ENCODE results near the gene CACNA1A.

DNA sequence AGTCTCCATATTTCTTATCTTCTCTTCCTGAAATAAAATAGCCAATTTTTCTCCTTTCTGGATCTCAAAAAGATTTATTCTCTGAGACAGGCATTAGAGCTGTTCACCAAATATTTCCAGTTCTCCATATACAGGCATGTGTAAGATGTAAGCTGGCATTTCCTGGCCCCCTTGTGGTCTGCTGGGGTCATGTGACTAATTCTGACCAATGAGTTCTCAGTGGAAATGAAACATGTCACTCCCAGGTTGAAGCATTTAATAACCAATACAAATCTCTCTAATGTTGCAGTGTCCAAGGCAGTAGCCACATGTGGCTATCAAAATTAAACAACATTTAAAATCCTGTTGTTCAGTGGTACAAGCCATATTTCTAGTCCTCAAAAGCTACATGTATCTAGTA lies 14.8 kb upstream of the CACNA1A start:
- TF ChIP-seq, protein P1, sequence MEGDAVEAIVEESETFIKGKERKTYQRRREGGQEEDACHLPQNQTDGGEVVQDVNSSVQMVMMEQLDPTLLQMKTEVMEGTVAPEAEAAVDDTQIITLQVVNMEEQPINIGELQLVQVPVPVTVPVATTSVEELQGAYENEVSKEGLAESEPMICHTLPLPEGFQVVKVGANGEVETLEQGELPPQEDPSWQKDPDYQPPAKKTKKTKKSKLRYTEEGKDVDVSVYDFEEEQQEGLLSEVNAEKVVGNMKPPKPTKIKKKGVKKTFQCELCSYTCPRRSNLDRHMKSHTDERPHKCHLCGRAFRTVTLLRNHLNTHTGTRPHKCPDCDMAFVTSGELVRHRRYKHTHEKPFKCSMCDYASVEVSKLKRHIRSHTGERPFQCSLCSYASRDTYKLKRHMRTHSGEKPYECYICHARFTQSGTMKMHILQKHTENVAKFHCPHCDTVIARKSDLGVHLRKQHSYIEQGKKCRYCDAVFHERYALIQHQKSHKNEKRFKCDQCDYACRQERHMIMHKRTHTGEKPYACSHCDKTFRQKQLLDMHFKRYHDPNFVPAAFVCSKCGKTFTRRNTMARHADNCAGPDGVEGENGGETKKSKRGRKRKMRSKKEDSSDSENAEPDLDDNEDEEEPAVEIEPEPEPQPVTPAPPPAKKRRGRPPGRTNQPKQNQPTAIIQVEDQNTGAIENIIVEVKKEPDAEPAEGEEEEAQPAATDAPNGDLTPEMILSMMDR (CRISPR knock-in tag; IDR thresholded peaks at IDR 0.05), result no peak
- no peak for TF ChIP-seq NFE2L1 (CRISPR knock-in tag; IDR thresholded peaks at IDR 0.05; ENCODE audit: borderline replicate concordance)
- no peak for TF ChIP-seq ZNF766 (CRISPR knock-in tag; IDR thresholded peaks at IDR 0.05; ENCODE audit: borderline replicate concordance)
- no peak for TF ChIP-seq RFX5 (IDR thresholded peaks at IDR 0.05; ENCODE audit: low read depth, low read length)
- no peak for TF ChIP-seq CCAR2 (optimal IDR thresholded peaks at IDR 0.05; ENCODE audit: low read depth, low read length)
- TF ChIP-seq SPEN (CRISPR knock-in tag; IDR thresholded peaks at IDR 0.05; ENCODE audit: low read depth), result no peak
- no peak for TF ChIP-seq ERF (CRISPR knock-in tag; IDR thresholded peaks at IDR 0.05)

Measured in HepG2 (cell line).